ENCODE results near the gene SMLR1. TPM values are rescaled to one million over a fixed set of nuclear protein-coding genes. Genes with fewer than 3 reads are reported as not detected.

SMLR1 gene
- total RNA-seq, 1 donor from 2014 or later, result not detected

- TF ChIP-seq CTCF (IDR thresholded peaks at IDR 0.05; ENCODE audit: unreplicated experiment), result no peak
- Mint-ChIP-seq H3K4me1 (no peaks in the 10 kb centered on the region), H3K36me3 (no peaks in the 10 kb centered on the region), H3K27me3 (ENCODE audit: low read depth) (no peaks in the 10 kb centered on the region), H3K4me3 (no peak overlapping the region), H3K9me3 (no peaks in the 10 kb centered on the region), H3K27ac (no peak overlapping the region)
- no peak for DNase-seq (ENCODE audit: low spot score in 2 of 2, unreplicated experiment in 2 of 2)
Observed at GRCh38 chr6:130879826-130880225, 52.6 kb downstream of the SMLR1 start.

- DNase-seq (ENCODE audit: low spot score in 2 of 2, unreplicated experiment in 2 of 2), result no peak
- Mint-ChIP-seq H3K4me3 (no peak overlapping the region), H3K9me3 (no peaks in the 10 kb centered on the region), H3K27me3 (ENCODE audit: low read depth) (no peaks in the 10 kb centered on the region), H3K27ac (no peak overlapping the region), H3K4me1 (peaks cover 2% of the 10 kb centered on the region), H3K36me3 (no peaks in the 10 kb centered on the region)
- no peak for TF ChIP-seq CTCF (IDR thresholded peaks at IDR 0.05; ENCODE audit: unreplicated experiment)
Observed at GRCh38 chr6:130882370-130882769, 55.2 kb downstream of the SMLR1 start.

- Mint-ChIP-seq H3K4me3 (no peak overlapping the region), H3K36me3 (peaks cover 3% of the 10 kb centered on the region), H3K27ac (no peak overlapping the region), H3K27me3 (ENCODE audit: low read depth) (no peaks in the 10 kb centered on the region), H3K4me1 (peaks cover 9% of the 10 kb centered on the region), H3K9me3 (no peaks in the 10 kb centered on the region)
- peak; percentile 87 for TF ChIP-seq CTCF (IDR thresholded peaks at IDR 0.05; ENCODE audit: unreplicated experiment)
- DNase-seq (ENCODE audit: low spot score in 2 of 2, unreplicated experiment in 2 of 2), result peak in 1 of 2 experiments; percentile 76
Observed at GRCh38 chr6:130885392-130886192, 58.4 kb downstream of the SMLR1 start.

Other genes starting within 250 kb of the SMLR1 start
- gene EPB41L2, start 235.8 kb downstream of the SMLR1 start, total RNA-seq, result 62.8 to 67.6 TPM (median 66.3 TPM) in 3 replicates

Measured in mesothelial cell of epicardium (in vitro differentiated cells).